ENCODE results near the gene UBE2Z. TPM values are rescaled to one million over a fixed set of nuclear protein-coding genes. Genes with fewer than 3 reads are reported as not detected.

The UBE2Z gene
- total and polyA plus RNA-seq, 2 of the 13 experiments (the other 11 are each of a cell fraction or from before 2014, with no cell fraction given), result 63.2 to 122 TPM

GRCh38 chr17:48954300-48954755, 46.1 kb downstream of the UBE2Z start (continued):
- TF ChIP-seq ZBTB1 (CRISPR knock-in tag; IDR thresholded peaks at IDR 0.05; ENCODE audit: borderline replicate concordance) (no peak), ZNF782 (CRISPR knock-in tag; IDR thresholded peaks at IDR 0.05; ENCODE audit: borderline replicate concordance) (no peak), ZNF256 (CRISPR knock-in tag; conservative IDR thresholded peaks at IDR 0.05) (no peak), SNAPC2 (CRISPR knock-in tag; IDR thresholded peaks at IDR 0.05) (no peak), ZNF30 (CRISPR knock-in tag; IDR thresholded peaks at IDR 0.05) (no peak), ZNF124 (CRISPR knock-in tag; IDR thresholded peaks at IDR 0.05) (no peak), DR1 (CRISPR knock-in tag; IDR thresholded peaks at IDR 0.05) (no peak), ZNF230 (CRISPR knock-in tag; IDR thresholded peaks at IDR 0.05) (no peak), KLF16 (CRISPR knock-in tag; IDR thresholded peaks at IDR 0.05) (peak in 1 of 2 experiments; percentile 62; a peak in 2 of 4 replicates), ZNF354B (CRISPR knock-in tag; IDR thresholded peaks at IDR 0.05) (no peak), ZFP36L1 (CRISPR knock-in tag; IDR thresholded peaks at IDR 0.05) (peak; percentile 68; the same call in 1 of the 2 replicates), ZNF770 (CRISPR knock-in tag; IDR thresholded peaks at IDR 0.05) (peak; percentile 42; the same call in 1 of the 2 replicates), ZNF33B (CRISPR knock-in tag; IDR thresholded peaks at IDR 0.05) (peak; percentile 80; the same call in 1 of the 2 replicates), HNF4G (IDR thresholded peaks at IDR 0.05; ENCODE audit: borderline replicate concordance, low read depth, low read length) (no peak), HNF4G (CRISPR knock-in tag; IDR thresholded peaks at IDR 0.05; ENCODE audit: borderline replicate concordance, low read depth) (no peak), ELF1 (CRISPR knock-in tag; IDR thresholded peaks at IDR 0.05) (peak; percentile 53), CBX1 (IDR thresholded peaks at IDR 0.05; ENCODE audit: low read depth) (no peak), AFF4 (CRISPR knock-in tag; IDR thresholded peaks at IDR 0.05) (0 out of 2 replicates have a peak, but pooled peaks have one; percentile 31), ZNF496 (CRISPR knock-in tag; IDR thresholded peaks at IDR 0.05; ENCODE audit: insufficient replicate concordance) (no peak), ZNF501 (CRISPR knock-in tag; IDR thresholded peaks at IDR 0.05) (peak; percentile 73), TBP (CRISPR knock-in tag; IDR thresholded peaks at IDR 0.05) (no peak; the same call in 1 of the 2 replicates), E2F1 (CRISPR knock-in tag; IDR thresholded peaks at IDR 0.05) (no peak), KLF13 (CRISPR knock-in tag; IDR thresholded peaks at IDR 0.05) (no peak), ZNF382 (CRISPR knock-in tag; IDR thresholded peaks at IDR 0.05; ENCODE audit: borderline replicate concordance) (no peak)

Measured in HepG2 (cell line).